HG03139 (cell line): ENCODE data around the gene CAST.
"Not testable (repeated sequence)": the region's sequence is repeated elsewhere in the genome, so short reads cannot be mapped to it uniquely, and the experiment has no call there.

ENCODE experiments used
- ATAC-seq: cut with Tn5 transposase; IDR thresholded peaks from one replicate; pipeline ENCODE4 v1.9.1; 2021; ENCODE audit not compliant: unreplicated experiment

CAST gene

DNA sequence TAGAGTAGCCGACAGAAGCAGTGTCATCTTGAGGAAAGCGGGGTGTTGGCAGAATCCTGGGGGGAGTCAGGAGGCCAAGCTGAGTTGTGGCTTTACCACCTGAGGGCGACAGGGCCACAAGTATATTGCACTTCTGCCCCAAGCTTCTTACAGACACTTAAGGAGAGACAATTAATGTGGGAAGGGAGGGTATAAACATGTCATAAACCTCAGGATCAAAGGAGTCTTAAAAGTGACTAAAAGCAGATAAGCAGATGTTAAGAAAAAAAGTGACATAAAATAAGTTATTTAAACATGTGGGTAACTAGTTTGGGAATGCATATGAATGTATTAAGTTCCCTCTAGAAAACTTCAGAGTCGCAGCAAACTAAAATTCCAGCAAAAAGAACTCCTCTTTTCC is 81.6 kb downstream of the CAST start:
- ATAC-seq: no peak

DNA sequence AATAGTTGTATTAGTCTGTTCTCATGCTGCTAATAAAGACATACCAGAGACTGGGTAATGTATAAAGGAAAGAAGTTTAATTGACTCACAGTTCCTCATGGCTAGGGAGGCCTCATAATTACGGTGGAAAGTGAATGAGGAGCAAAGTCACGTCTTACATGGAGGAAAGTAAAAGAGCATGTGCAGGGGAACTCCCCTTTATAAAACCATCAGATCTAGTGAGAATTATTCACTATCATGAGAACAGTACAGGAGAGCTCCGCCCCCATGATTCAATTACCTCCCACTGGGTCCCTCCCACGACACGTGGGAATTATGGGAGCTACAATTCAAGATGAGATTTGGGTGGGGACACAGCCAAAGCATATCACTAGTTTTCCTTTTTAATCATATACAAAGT is 82.0 kb downstream of the CAST start:
- not testable (repeated sequence) for ATAC-seq

DNA sequence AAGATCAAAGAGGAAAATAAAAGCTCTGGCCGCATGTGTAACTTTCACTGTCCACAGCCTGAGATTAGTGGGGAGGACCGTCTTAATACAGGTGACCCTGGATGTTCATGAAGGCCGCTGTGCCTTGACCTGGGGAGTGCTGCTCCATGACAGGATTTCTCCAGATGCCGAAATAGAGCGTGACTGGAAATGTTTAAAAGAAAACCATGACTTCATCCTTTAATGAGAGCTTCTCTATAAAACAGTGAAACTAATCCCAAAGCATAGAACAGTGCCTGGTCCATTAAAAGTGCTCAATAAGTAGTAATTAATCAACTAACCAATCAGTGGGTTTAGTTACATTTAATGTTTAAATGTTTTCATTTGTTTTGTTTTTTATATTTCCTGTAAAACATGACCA is 82.8 kb downstream of the CAST start:
- no peak for ATAC-seq

DNA sequence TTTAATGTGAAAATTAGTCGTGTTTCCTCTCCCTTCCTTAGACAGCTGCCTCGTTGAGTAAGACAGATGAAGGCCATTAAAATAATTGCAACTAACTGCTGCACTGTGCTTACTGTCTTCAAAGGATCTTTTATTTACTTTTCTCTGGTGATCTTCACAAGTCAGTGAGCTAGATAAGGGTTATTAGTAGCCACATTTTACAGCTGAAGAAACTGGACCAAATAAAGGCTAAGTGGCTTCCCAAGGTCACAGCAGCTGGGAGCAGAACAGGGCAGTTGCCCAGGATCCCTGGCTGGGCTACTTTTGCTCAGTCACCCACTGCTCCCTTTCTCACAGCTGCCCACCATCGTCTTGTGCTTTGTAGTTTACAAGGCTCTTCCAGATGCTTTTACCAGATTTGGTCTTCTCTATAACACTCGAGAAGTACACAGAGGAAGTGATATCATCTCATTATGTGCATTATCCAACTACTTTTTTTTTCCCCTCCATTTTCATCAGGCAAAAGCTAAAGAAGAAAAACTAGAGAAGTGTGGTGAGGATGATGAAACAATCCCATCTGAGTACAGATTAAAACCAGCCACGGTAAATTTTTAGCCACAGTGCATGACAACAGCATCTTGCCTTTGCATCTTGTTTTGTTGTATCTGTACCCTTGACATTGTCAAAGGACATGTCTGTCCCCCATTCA is 83.8 kb downstream of the CAST start:
- no peak for ATAC-seq

DNA sequence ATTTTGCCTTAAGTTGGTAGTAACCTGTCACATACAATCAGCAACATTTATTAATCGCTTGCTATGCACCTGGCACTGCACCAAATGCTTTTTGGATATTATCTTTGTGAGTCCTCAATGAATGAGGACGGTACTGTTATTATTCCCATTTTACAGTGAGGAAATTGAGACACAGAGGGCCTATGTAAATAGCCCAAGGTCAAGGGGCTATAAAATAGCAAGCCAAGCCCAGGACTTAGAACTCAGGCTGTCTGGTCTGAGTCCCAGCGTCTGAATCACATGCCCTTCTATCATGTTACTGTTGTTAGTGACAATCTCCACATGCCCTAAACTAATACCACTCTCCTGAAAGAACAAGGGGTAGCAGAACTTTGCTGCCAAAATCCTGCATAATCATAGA is 85.5 kb downstream of the CAST start:
- ATAC-seq: no peak

DNA sequence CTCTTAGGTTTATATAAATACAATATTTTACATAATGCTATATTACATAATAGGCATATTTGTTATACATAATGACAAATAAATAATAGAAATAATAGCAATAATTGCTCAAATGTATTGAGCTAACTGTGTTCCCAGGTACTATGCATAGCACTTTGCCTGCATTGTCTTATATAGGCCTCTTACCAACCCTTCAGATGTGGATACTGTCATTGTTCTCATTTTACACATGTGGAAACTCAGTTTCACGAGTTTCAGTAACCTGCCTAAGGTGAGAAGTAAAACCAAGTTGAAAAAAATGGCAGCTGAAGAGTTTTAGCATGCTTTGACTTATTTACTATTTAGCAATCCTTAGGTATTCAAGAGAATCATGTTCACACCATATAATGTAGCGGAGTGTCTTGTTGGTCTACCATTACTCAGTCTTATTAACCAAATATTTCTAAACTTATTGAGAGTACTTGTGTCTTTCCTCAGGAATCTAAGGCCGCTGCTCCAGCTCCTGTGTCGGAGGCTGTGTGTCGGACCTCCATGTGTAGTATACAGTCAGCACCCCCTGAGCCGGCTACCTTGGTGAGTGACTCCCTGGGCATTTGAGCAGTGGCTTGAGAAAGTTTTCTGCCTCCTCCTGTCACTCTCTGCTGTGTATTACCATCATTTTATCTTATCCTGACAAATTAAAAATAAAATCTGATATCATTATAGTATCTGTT is 88.1 kb downstream of the CAST start:
- ATAC-seq: no peak

DNA sequence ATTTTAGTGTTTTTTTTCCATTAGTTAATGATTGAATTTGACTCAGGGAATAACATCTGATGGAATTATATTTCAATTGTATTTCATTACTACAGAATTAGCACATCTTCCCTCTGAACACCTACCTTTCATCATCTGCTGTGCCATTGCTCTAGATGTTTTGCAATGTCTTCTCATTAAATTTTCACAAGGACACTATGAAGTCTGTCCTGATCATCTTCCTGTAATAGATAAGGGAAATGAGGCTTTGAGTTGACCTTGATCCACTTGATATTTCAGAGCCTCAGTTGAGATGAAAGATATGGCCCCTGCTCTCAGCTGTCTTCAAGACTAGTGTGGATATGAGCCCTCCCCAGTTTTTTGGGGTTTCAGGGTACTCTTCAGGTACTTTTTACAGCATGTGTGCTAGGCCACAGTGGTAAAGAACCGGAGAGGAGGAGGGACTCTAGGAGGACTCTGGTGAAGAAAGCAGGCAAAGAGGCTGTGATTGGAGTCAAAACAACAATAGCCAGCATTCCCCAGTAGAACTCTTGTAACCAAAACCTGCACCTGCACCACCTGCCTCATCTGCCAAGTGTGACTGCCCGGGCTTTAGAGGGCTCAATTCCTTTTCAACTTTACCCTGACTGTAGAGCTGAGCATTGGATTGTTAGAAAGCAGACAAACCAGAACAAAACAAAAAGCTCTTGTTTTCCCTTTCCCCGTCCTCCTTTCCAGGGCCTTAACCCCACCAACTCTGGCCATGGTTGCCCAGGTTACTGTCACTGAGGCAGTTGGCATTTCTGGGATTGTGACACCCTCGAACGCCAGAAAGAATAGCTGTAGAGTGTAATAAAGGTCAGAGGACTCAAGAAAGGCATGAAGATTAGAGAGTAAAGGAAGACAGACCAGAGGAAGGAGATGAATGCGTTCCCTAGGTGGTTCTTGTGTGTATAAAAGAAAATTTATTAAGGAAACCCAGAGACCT is 89.3 kb downstream of the CAST start:
- no peak for ATAC-seq

DNA sequence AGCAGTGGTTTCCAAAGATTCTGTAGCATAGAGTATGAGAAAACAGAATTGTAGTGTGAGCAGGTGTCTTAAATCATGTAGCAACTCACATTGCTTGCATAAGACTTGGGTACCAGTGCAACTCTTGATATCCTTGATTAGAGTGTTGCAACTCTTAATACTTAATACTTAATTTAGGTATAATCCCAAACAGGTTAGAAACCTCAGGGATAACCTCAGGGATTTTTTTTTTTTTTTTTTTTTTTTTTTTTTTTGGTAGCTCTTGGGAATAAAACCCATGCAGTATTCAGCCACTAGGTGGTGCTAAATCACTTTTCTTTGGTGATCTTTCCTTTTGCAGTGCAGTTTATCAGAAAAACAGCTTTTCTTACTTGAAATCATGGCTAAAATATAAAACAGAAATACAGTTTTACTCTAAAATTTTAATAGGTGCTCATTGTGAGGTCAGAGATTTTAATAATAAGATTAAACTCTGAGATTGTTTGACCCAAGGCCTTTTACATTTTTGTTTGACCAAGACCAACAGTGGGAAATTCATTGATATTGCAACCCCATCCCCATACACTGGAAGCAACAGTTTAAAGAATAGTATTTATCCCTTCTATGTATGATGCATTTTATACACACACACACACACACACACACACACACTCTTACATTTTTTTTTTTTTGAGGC is 90.3 kb downstream of the CAST start:
- no peak for ATAC-seq

DNA sequence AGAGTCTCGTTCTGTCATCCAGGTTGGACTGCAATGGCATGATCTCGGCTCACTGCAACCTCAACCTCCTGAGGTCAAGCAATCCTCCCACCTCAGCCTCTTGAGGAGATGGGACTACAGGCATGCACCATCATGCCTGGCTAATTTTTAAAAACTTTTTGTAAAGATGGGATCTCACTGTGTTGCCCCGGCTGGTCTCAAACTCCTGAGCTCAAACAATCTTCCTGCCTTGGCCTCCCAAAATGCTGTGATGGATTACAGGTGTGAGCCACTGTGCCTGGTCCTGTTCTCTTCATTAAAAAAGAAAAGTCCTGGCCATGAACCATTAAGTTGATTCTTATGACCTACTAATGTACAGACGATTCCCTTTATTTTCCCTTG is 90.8 kb downstream of the CAST start:
- ATAC-seq: no peak

DNA sequence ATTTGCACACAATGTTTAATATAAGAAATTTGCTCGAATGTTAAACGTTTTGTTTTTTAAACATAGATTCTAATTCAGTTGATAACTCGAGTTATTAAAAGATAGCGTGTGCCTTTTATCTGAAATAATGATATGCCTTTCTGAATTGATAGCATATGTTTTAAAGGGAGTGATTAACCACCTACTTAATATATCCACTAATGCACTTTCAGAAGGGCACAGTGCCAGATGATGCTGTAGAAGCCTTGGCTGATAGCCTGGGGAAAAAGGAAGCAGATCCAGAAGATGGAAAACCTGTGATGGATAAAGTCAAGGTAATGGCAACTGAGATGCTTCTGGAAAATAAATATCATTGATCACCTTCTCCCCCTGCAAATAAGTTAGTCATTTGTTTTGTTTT is 91.7 kb downstream of the CAST start:
- no peak for ATAC-seq

DNA sequence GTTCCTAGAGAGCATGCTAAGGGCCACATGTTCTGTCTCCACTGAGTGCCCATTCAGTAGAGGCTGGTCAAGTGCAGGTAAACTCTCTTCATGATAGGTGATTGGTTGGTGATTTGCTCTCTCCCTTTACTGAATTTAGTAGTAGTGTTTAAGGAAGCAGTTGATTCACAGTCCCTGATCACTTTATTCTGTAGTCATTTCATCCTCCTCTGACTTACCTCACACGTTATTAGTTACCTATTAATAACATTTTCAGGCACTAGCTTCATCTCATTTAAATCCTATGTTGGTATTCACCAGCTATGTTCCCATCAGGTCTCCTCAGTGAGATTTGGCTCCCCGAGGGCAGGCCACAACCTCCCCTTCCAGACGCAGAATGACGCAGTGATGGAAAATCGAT is 93.7 kb downstream of the CAST start:
- ATAC-seq: no peak

DNA sequence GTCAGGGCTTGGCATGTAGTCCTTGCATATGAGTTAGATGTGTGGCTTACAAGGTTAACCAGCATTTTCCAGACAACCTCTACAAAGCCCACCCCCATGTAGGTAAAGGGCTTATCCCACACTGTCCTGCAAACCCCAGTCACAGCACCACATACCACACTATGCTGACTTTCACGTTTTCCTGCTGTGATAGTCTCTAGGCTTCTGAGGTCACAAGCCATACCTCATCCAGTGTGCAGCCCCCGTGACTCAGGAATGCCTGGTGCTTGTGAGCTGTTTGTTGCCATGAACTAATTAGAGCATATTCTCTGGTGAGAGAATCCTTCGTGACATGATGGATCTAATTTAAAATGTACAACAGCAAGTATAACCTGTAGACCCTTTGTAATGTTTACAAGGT is 94.8 kb downstream of the CAST start:
- no peak for ATAC-seq

DNA sequence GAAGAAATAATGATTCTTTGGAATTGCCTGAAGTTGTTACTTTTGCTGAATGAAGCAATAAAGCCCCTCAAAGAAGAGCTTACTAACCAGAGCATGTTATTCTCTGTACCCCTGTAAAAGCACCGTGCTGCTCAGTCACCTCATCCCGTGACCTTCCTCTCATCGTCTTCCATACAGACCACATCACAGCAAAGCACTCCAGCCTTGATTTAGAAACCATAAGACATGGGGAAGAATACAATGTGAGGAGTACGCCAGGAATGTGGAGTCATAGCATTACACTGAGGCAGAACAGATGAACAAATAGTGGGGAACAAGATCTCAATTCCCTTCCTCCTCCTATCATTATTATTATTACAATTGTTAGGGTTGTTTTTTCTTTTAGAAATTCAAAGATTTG is 96.4 kb downstream of the CAST start:
- ATAC-seq: no peak

DNA sequence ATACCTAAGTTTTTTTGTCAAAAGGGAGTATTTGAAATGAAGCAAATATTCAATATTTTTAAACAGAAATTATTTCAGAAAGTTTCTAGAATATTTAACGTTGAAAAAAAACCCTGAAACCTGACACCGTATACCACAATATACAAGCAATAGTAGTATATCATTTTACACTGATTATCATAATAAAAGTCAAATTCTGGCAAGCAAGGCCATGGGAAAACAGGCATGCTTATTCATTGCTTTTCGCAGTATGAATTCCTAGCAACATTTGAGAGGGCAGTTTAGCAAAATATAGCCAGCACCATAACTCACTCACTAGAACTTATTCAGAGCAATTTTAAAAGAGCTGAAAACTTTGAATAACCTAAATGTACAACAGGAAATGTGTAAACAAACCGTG is 99.4 kb downstream of the CAST start:
- no peak for ATAC-seq

DNA sequence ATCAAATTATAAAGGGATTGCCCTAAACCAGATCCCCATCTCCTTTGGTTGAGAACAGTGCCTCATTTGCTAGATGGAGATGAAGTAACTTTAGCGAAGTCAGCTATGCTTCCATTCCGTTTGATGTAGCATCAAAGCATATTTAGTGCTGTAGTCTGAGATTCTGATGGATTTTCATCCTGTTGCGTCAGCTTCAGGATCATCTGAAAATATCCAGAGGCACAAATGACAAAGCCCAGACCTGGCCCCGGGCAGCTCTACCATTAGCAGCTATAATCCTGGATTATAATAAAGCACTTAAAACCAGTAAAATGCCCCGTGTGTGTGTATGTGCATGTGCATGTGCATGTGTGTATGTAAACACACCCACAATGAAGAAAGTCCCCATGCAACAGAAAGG is 100.8 kb downstream of the CAST start:
- no peak for ATAC-seq

DNA sequence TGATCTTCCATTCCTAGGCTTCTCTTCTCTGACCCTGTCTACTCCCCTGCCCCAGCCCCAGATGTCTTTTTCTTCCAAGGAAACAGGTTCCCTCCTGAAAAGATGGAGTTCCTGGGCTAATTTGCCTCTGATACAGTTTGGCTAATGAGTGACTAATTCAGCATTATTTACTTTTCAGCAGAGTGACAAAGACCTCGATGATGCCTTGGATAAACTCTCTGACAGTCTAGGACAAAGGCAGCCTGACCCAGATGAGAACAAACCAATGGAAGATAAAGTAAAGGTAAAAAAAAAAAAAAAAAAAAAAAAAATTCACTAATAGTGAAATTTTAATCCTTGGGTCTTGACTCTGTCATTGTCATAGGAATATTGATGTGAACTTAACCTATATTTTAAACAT is 102.9 kb downstream of the CAST start:
- no peak for ATAC-seq

DNA sequence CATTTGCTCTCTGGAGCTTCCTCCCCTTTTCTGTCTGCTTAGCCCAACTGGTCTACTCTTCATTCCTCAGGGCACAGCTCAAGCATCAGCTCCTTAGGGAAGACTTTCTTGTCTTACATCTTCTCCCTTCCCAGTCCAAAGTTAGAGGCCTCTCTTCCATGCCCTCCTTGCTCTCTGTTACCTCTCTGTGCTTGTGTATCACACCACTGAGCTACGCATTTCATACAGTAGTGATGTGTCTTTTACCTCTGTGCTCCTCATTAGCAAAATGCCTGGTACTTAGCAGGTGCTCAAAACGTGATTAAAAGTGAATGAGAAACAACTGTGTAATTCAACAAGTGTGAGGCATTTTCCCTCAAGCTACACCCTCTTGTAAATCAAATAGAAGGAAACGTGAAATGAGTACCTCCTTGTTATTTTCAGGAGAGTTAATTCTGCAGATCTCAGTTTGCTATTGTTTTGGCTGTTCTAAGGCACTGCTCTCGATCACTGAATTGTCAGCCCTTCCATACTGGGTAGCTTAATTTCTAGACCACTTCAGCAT is 106.6 kb downstream of the CAST start:
- no peak for ATAC-seq

DNA sequence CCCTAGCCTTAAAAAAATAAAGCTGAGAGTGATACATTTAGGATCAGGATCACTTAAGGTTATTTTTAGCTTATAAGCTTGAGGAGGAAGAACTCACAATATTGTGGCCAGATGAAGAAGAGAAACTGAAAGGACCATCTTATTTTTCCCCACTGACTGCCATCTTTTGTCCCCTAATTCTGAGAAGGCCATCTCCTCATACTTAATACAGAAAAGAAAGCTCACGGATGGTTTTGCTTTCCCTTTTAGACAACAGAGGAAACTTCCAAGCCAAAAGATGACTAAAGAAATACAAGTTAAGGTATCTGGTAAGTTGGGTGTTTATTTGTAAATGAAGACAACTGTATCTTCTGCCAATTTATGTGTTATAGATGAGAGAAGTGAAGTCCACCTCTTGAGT is 109.2 kb downstream of the CAST start:
- no peak for ATAC-seq

DNA sequence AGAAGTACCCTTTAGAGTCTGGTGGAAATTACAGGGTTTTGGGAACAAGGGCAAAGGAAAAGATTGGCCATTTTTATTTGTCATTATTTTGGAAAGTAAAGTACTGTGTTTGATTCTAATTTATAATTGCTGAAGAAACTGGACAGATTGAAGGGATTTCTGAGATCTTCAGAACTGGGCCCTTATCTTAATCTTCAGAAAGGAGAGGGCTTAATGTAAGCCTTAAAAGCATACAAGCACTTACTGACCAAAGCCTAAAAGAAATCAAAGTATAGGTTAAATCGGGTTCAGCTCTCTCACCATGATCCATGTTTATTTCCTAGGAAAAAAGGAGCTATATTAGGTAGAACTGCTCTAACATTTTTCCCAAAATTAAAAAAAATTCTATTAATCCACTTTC is 109.9 kb downstream of the CAST start:
- no peak for ATAC-seq

DNA sequence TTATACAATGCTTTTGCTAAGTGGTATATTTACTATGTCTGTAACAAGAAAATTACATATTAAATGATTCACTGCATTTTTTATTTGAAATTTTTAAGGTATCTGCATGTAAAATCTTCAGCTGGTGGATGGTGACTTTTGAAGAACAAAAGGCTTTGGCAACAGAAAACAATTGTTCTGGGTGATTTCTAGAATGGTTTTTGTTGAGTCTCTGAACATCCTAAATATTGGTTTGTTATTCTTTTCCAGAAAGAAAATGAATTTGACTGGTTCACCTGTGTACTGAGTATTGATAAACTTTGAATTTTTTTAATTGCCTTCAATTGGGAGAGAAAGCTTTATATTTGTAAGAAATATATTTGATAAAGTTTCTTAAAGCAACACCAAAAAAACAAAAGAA is 110.4 kb downstream of the CAST start:
- no peak for ATAC-seq

DNA sequence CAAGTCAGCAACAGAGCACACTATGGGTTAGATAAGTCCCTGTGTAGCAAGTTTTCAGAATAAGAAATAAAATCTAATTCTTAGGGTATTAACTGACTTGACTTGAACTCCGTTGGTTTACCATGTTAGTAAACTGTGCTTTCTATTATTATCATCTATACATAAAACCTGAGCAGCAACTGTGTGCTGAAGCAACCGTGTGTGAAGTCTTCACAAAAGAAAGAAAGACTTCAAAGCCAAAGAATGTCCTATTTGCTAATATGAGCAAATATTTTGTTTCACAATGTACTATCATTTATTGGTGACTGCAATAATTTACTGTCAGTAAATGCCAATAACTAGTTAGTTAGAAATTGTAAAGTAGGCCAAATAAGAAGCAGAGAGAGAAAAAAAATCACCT is 112.9 kb downstream of the CAST start:
- ATAC-seq: no peak
